Nephron (organoid): ENCODE results near the gene EML1.

ENCODE experiments used
- H3K27ac Mint-ChIP-seq, 3 experiments: 2 replicates each; pipeline ENCODE4 v1.8.0; 2020; ENCODE audit warnings: mixed read lengths in 3 of 3, mild to moderate bottlenecking in 2 of 3, moderate library complexity in 1 of 3
- H3K27me3 Mint-ChIP-seq: 2 replicates; pipeline ENCODE4 v1.8.0; 2021; ENCODE audit warnings: low read depth, mild to moderate bottlenecking, moderate library complexity, mixed read lengths
- H3K36me3 Mint-ChIP-seq: 2 replicates; pipeline ENCODE4 v1.8.0; 2020; ENCODE audit warnings: low read depth, mixed read lengths
- H3K4me1 Mint-ChIP-seq: 2 replicates; pipeline ENCODE4 v1.8.0; 2020; ENCODE audit warnings: mixed read lengths
- H3K4me3 Mint-ChIP-seq, 3 experiments: 2 replicates each; pipeline ENCODE4 v1.8.0; 2020; ENCODE audit warnings: mild to moderate bottlenecking in 3 of 3, mixed read lengths in 3 of 3, moderate library complexity in 2 of 3
- H3K9me3 Mint-ChIP-seq: 2 replicates; pipeline ENCODE4 v1.8.0; 2020; ENCODE audit warnings: mixed read lengths
- CTCF ChIP-seq, 3 experiments: fragments of 200-600 bp; sonication (generic); IDR thresholded peaks; one replicate each; pipeline ENCODE4 v1.5.0; 2021; ENCODE audit warnings: antibody characterized with exemption in 3 of 3; ENCODE audit not compliant: unreplicated experiment in 3 of 3

Gene EML1

GRCh38 chr14:99879401-99880295 lies 86.4 kb downstream of the EML1 start:
- H3K9me3 Mint-ChIP-seq = no peaks in the 10 kb centered on the region
- peaks cover 61% of the 10 kb centered on the region for H3K4me1 Mint-ChIP-seq
- peak overlapping the region in 1 of 3 experiments; percentile 61 for H3K4me3 Mint-ChIP-seq
- no peak for TF ChIP-seq CTCF (IDR thresholded peaks at IDR 0.05; ENCODE audit: unreplicated experiment in 3 of 3)
- H3K27me3 Mint-ChIP-seq = peaks cover 3% of the 10 kb centered on the region
- H3K27ac Mint-ChIP-seq = peak overlapping the region; percentile 94 to 96 (median 95)
- peaks cover 5% of the 10 kb centered on the region for H3K36me3 Mint-ChIP-seq

- peaks cover 8% of the 10 kb centered on the region for H3K36me3 Mint-ChIP-seq
- no peak for TF ChIP-seq CTCF (IDR thresholded peaks at IDR 0.05; ENCODE audit: unreplicated experiment in 3 of 3)
- H3K27me3 Mint-ChIP-seq = peaks cover 3% of the 10 kb centered on the region
- H3K27ac Mint-ChIP-seq = peak overlapping the region; percentile 94 to 96 (median 95)
- H3K4me3 Mint-ChIP-seq = peak overlapping the region in 1 of 3 experiments; percentile 5
- peaks cover 53% of the 10 kb centered on the region for H3K4me1 Mint-ChIP-seq
- H3K9me3 Mint-ChIP-seq = no peaks in the 10 kb centered on the region
Measured at GRCh38 chr14:99880651-99881420, 87.6 kb downstream of the EML1 start.

- Mint-ChIP-seq H3K27me3 (peaks cover 7% of the 10 kb centered on the region), H3K27ac (no peak overlapping the region), H3K36me3 (peaks cover 6% of the 10 kb centered on the region), H3K4me1 (peaks cover 30% of the 10 kb centered on the region), H3K4me3 (no peak overlapping the region), H3K9me3 (no peaks in the 10 kb centered on the region)
- no peak for TF ChIP-seq CTCF (IDR thresholded peaks at IDR 0.05; ENCODE audit: unreplicated experiment in 3 of 3)
Measured at GRCh38 chr14:99883866-99884650, 90.8 kb downstream of the EML1 start.

GRCh38 chr14:99884834-99885648 lies 91.8 kb downstream of the EML1 start:
- Mint-ChIP-seq H3K27me3 (peaks cover 7% of the 10 kb centered on the region), H3K27ac (peak overlapping the region in 1 of 3 experiments; percentile 7), H3K4me3 (no peak overlapping the region), H3K9me3 (no peaks in the 10 kb centered on the region), H3K4me1 (peaks cover 20% of the 10 kb centered on the region), H3K36me3 (peaks cover 6% of the 10 kb centered on the region)
- peak; percentile 79 to 88 (median 82) for TF ChIP-seq CTCF (IDR thresholded peaks at IDR 0.05; ENCODE audit: unreplicated experiment in 3 of 3)

GRCh38 chr14:99885649-99885958 lies 92.4 kb downstream of the EML1 start:
- peaks cover 15% of the 10 kb centered on the region for H3K4me1 Mint-ChIP-seq
- H3K9me3 Mint-ChIP-seq = no peaks in the 10 kb centered on the region
- no peak overlapping the region for H3K4me3 Mint-ChIP-seq
- no peak overlapping the region for H3K27ac Mint-ChIP-seq
- H3K27me3 Mint-ChIP-seq = peaks cover 7% of the 10 kb centered on the region
- peaks cover 6% of the 10 kb centered on the region for H3K36me3 Mint-ChIP-seq
- TF ChIP-seq CTCF (IDR thresholded peaks at IDR 0.05; ENCODE audit: unreplicated experiment in 3 of 3) = no peak
